GM18511 (cell line): Measurements from ENCODE around the gene AZGP1.
"Not testable (repeated sequence)": the region's sequence is repeated elsewhere in the genome, so short reads cannot be mapped to it uniquely, and the experiment has no call there.

ENCODE experiments used
- ATAC-seq: cut with Tn5 transposase; IDR thresholded peaks from one replicate; pipeline ENCODE4 v1.9.1; 2021; ENCODE audit warnings: mild to moderate bottlenecking, moderate library complexity; ENCODE audit not compliant: unreplicated experiment

AZGP1 gene

DNA sequence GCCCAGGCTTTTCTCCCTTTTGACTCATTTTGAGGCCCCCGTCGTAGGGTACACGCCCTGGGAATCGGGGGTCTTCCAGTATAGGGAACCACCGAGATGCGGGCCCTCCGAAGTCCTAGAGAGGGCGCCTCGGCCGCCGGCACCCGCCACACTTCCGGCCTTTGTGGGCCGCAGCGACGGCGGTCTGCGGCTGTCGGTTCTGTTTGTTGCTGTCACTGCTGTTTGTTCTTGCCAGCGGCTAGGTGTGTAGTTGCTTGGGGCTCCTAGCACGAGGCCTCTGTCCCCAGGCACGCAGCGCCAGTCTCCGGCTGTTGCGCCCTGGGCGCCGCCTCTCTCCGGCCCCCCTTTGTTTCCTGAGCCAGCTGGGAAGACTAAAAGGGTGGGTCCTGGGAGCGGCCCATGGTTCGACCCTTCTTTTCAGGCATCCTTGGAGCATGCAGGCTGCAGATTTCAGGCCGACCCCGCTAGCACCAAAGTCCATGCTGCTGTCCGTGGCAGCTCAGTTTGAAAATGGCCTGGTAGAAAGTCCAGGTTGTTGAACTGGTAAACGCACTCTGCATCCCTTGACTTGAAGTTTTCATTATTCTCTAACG is 21.8 kb upstream of the AZGP1 start:
- ATAC-seq, result peak; percentile 68

GRCh38 chr7:99996755-99997544 is 21.1 kb upstream of the AZGP1 start:
- no peak for ATAC-seq

GRCh38 chr7:99994819-99995218 is 19.0 kb upstream of the AZGP1 start:
- no peak for ATAC-seq

- ATAC-seq, result no peak
Observed at GRCh38 chr7:99992330-99993038, 16.7 kb upstream of the AZGP1 start.

DNA sequence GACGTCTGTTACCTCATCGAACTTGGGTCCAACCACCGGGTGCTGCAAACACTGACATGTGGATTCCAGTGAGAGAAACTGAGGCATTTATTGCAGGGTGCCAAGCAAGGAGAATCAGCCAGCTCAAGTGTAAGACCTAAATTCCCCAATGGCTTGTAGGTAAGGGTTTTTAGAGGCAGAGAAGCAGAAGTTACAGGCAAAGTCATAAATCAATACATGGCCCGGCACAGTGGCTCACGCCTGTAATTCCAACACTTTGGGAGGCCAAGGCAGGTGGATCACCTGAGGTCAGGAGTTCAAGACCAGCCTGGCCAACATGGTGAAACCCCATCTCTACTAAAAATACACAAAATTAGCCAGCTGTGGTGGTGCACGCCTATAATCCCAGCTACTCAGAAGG is 15.7 kb upstream of the AZGP1 start:
- not testable (repeated sequence) for ATAC-seq

DNA sequence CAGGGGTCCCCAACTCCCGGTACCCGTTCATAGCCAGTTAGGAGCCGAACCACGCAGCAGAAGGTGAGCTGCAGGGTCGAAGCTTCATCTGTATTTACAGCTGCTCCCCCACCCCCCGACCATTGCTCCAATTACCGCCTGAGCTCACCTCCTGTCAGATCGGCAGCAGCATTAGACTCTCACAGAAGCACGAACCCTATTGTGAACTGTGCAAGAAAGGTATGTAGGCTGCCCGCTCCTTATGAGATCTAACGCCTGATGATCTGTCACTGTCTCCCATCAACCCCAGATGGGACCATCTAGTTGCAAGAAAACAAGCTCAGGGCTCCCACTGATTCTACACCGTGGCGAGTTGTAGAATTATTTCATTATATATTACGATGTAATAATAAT is 14.6 kb upstream of the AZGP1 start:
- ATAC-seq, result no peak

DNA sequence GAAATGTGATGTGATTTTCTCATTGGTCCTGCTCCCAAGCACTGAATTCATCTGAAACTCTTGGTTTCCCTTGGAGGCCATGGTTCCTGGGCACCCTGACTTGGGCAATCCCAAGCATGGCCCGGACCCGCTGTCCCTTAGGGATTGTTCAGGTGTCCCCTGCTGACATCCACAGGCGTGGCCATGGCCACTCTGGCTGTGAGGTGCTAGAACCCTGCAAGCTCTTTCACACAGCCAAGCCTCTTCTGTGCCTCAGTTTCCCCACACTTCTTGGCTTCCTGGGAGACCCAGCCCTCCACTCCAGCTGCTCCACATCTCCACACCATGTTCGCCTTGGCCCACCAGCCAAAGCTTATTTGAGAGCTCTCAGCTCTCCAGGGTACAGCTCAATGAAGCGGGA is 12.0 kb upstream of the AZGP1 start:
- ATAC-seq, result no peak

DNA sequence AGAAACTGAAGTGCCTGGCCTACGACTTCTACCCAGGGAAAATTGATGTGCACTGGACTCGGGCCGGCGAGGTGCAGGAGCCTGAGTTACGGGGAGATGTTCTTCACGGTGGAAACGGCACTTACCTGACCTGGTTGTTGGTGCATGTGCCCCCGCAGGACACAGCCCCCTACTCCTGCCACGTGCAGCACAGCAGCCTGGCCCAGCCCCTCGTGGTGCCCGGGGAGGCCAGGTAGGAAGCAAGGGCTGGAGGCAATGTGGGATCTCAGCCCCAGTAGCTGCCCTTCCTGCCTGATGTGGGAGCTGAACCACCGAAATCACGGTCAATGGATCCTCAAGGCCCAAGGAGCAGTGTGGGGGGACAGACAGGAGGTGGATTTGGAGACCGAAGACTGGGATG is 11.5 kb upstream of the AZGP1 start:
- ATAC-seq, result not testable (repeated sequence)

- ATAC-seq, result no peak
Observed at GRCh38 chr7:99984593-99984992, 8.8 kb upstream of the AZGP1 start.

GRCh38 chr7:99981066-99981465 is 5.2 kb upstream of the AZGP1 start:
- not testable (repeated sequence) for ATAC-seq

DNA sequence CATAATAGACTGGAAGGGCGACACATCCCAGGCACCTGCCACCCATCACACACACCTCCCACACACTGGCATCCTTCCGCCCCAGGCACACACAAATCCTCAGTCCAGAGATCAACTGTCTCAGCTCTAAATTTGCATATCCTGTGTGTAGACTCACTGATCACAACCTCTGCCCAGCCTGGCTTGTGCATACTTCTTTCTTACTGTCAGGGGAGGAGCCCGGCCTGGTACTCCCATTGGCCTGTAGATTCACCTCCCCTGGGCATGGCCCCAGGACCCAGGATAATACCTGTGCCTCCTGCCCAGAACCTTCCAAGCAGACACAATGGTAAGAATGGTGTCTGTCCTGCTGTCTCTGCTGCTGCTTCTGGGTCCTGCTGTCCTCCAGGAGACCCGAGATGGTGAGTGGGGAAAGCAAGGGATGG is 4.6 kb upstream of the AZGP1 start:
- peak; percentile 69 for ATAC-seq

DNA sequence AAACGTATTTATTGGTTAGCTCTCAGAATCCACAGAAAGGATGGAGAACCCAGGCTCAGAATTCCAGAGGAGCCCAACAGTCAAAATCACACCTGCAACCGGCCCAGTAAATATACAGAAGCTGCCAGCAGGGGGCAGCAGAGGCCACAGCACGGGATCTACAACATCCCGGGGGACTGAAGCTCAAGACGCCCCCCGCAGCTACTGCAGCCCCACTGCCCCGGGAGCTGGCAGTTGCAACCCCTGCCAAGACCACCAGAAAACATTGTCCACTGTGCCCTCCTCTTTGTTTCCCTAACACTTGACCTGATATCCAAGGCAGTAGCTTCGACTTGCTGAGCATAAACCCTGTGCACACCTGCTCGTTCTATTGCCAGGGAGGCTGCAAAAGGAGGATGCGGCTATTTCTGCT is 4.0 kb upstream of the AZGP1 start:
- not testable (repeated sequence) for ATAC-seq

GRCh38 chr7:99976626-99977025 is 795 bp upstream of the AZGP1 start:
- no peak for ATAC-seq

- no peak for ATAC-seq
Observed at GRCh38 chr7:99974681-99975080, 1.1 kb downstream of the AZGP1 start.

DNA sequence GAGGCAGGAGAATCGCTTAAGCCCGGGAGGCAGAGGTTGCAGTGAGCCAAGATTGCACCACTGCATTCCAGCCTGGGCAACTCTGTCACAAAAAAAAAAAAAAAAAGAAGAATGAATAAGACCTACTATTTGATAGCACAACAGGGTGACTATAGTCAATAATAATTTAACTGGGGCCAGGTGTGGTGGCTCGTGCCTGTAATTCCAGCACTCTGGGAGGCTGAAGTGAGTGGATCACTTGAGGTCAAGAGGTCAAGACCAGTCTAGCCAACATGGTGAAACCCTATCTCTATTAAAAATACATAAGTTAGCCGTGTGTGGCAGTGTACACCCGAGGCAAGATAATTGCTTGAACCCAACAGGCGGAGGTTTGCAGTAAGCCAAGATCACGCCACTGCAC is 2.0 kb downstream of the AZGP1 start:
- ATAC-seq, result not testable (repeated sequence)

DNA sequence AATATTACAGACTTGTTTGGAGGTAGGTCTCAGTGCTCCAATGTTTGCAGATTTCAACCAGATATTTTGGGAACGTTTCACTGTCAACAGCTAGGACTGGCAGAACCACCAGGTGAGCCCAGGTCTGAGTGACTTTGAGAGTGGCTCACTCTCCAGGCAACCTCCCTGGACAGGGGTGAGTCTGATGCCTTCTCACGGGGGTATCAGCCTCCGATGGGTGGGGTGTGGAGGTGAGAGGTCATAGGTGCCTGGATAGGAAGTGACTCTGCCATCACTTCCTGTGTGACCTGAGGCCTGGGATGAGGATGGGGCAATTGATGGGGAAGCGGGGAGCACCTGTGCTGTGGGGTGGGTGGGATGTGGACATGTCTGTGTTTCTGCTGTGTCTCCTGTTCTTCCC is 4.6 kb downstream of the AZGP1 start:
- ATAC-seq, result no peak

DNA sequence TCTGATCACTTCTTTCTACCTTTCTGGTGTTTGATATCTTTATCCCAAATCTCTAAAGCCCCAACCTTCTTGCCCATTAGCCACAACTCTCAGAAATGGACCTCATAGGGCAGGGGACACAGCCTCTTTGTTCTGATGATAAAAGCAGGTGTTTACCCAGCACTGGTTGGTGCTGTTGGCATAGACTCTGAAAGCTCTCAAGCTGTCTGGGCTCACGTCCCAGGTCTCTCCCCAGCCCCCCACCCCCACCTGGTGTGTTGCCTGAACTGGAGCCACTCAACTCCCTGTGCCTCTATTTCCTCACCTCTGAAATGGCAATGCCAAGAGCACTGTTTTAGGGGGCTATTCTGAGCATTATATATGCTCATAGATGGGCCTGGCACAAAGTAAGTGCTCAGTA is 6.0 kb downstream of the AZGP1 start:
- not testable (repeated sequence) for ATAC-seq

DNA sequence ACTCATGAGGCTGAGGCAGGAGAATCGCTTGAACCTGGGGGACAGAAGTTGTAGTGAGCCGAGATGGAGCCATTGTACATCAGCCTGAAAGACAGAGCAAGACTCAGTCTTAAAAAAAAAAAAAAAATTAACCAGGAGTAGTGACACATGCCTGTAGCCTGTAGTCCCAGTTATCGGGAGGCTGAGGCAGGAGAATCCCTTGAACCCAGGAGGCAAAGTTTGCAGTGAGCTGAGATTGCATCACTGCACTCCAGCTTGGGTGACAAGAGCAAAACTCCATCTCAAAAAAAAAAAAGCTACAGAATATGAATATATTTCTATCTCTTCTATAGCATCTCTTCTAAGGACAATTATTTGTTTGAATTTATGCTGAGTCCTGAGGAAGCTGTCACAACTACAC is 6.5 kb downstream of the AZGP1 start:
- ATAC-seq, result no peak

DNA sequence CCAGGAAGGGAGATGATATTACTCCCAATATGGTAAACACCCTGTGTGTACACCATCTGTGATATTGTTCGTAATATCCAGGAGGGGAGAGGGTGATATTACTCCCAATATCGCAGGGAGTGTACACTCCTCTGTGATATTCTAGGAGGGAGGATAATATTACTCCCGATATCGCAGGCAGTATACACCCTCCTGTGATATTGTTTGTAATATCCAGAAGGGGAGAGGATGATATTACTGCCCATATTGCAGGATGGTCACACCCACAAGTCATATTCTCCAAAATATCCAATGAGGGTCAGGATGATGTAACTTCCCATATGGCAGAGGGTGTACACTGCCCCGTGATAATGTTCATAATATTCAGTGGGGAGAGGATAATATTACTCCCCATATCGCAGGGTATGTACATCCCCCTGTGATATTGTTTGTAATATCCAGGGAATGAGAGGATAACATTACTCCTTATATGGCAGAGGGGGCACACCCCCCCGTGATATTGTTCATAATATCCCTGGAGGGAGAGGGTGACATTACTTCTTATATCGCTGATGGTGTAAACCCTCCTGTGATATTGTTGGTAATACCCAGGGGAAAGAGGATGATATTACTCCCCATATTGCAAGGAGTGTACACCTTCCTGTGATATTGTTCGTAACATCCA is 17.1 kb downstream of the AZGP1 start:
- ATAC-seq, result no peak

DNA sequence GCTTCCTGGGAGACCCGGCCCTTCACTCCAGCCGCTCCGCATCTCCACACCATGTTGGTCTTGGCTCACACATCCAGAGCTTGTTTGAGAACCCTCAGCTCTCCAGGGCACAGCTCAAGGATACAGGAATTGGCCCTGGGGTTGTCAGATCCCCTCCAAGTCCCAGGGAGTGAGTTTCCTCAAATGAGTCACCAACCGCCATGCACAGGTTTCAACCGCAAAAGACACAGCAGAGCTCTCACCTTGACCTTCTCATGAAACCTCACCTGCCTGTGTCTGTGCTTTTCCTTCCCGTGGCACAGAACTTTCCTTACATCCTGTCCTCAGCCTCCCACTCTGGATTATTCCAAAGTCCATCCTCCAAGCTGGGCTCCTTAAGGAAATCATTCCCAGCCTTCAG is 20.6 kb downstream of the AZGP1 start:
- ATAC-seq, result no peak

GRCh38 chr7:99954643-99955042 is 21.2 kb downstream of the AZGP1 start:
- not testable (repeated sequence) for ATAC-seq
